BJ (cell line): Measurements from ENCODE around the gene RFXANK. TPM values are rescaled to one million over a fixed set of nuclear protein-coding genes. Genes with fewer than 3 reads are reported as not detected.

Experiments used
- CTCF ChIA-PET: fragments of 350-600 bp; formaldehyde crosslinking; extraction: SDS; loops from one replicate; lab custom pipeline; 2021; ENCODE audit warnings: antibody characterized with exemption, inconsistent platforms; lab: Yijun Ruan, JAX
- POLR2A ChIA-PET: fragments of 300-600 bp; sonication (Branson Sonifier 250); formaldehyde crosslinking; extraction: SDS; loops from one replicate; lab custom pipeline; 2021; ENCODE audit warnings: antibody characterized with exemption; lab: Charles Lee
- DNase-seq: peaks from one replicate; pipeline ENCODE4 v3.0.0-alpha.2; 2011; ENCODE audit warnings: low read depth
- H3K27me3 ChIP-seq: 2 replicates; pipeline ENCODE4 v1.6.0; 2011; ENCODE audit warnings: low read length; ENCODE audit not compliant: control insufficient read depth, insufficient read depth
- H3K36me3 ChIP-seq: 2 replicates; pipeline ENCODE4 v1.5.1; 2011; ENCODE audit warnings: low read length; ENCODE audit not compliant: control insufficient read depth, insufficient read depth
- H3K4me3 ChIP-seq: 2 replicates; pipeline ENCODE4 v1.5.1; 2011; ENCODE audit warnings: low read depth, mild to moderate bottlenecking, control low read depth, low read length
- CTCF ChIP-seq: IDR thresholded peaks from 2 replicates; pipeline ENCODE4 v1.5.1; 2011; ENCODE audit warnings: low read depth, mild to moderate bottlenecking, control low read depth, inconsistent platforms, low read length, moderate library complexity; ENCODE audit not compliant: insufficient read depth
- polyA plus RNA-seq: library from polyadenylated mRNA; depleted of rRNA; stranded (reverse); fragments of >200 nt; gene quantifications from 2 replicates; pipeline ENCODE4 v1.2.3, GENCODE V29; 2011

Gene RFXANK
- polyA plus RNA-seq, 1 experiment = 72.5 TPM

- no peak for DNase-seq
- Histone ChIP-seq H3K36me3 (no peaks in the 10 kb centered on the region), H3K27me3 (peaks cover 3% of the 10 kb centered on the region; the same call in 1 of the 2 replicates), H3K4me3 (no peak overlapping the region)
- TF ChIP-seq CTCF = no peak
- ChIA-PET CTCF (interaction anchor here (1.5 kb wide), 1 partner anchor 15 kb away, joined by 3 read pairs; no protein-coding TSS in a partner anchor), POLR2A (no interaction called here)
Observed at GRCh38 chr19:19230999-19231398, 38.9 kb downstream of the RFXANK start.

- POLR2A ChIA-PET = no interaction called here
- CTCF ChIA-PET = interaction anchor here (1.4 to 1.5 kb wide), 2 partner anchors 17 to 29 kb away, joined by 3 read pairs; partner anchors contain the start of gene NR2C2AP
- Histone ChIP-seq H3K27me3 (peaks cover 3% of the 10 kb centered on the region; the same call in 1 of the 2 replicates), H3K4me3 (no peak overlapping the region), H3K36me3 (no peaks in the 10 kb centered on the region)
- DNase-seq = no peak
- TF ChIP-seq CTCF = no peak
Observed at GRCh38 chr19:19232261-19232721, 40.2 kb downstream of the RFXANK start.

- TF ChIP-seq CTCF = no peak
- POLR2A ChIA-PET = no interaction called here
- no peaks in the 10 kb centered on the region for H3K36me3 ChIP-seq
- no peak overlapping the region for H3K4me3 ChIP-seq
- H3K27me3 ChIP-seq = no peaks in the 10 kb centered on the region
- CTCF ChIA-PET = interaction anchor here (0.8 to 1.7 kb wide), 2 partner anchors 9 to 20 kb away, joined by 3 to 14 read pairs; no protein-coding TSS in a partner anchor
- no peak for DNase-seq
Observed at GRCh38 chr19:19234220-19234816, 42.3 kb downstream of the RFXANK start.

- POLR2A ChIA-PET = no interaction called here
- no peak for DNase-seq
- CTCF ChIA-PET = interaction anchor here (0.6 kb wide), 1 partner anchor 24 kb away, joined by 3 read pairs; the partner anchor contains the start of gene NCAN
Observed at GRCh38 chr19:19236173-19236572, 44.1 kb downstream of the RFXANK start.

More at GRCh38 chr19:19236173-19236572, 44.1 kb downstream of the RFXANK start:
- Histone ChIP-seq H3K4me3 (no peak overlapping the region), H3K27me3 (no peaks in the 10 kb centered on the region), H3K36me3 (no peaks in the 10 kb centered on the region)
- no peak for TF ChIP-seq CTCF
